PC-3 (cell line): Measurements from ENCODE around the gene SCUBE3. TPM values are rescaled to one million over a fixed set of nuclear protein-coding genes. Genes with fewer than 3 reads are reported as not detected.

Experiments used
- ATAC-seq: fragments of 200-7000 bp; cut with Tn5 transposase; 2 replicates; pipeline ENCODE4 v1.9.1; 2020; ENCODE audit warnings: mild to moderate bottlenecking, moderate library complexity
- BruUV-seq: library from RNA; stranded (reverse); fragments of 400-500 nt; replicated peaks from 2 replicates; lab custom pipeline; 2021; lab: Mats Ljungman, UMichigan
- CTCF ChIA-PET: fragments of 300-600 bp; sonication (Branson Sonifier 250); formaldehyde crosslinking; loops from one replicate; lab custom pipeline; 2022; ENCODE audit warnings: antibody characterized with exemption; lab: Charles Lee
- POLR2A ChIA-PET: fragments of 300-600 bp; sonication (Branson Sonifier 250); formaldehyde crosslinking; loops from one replicate; lab custom pipeline; 2022; ENCODE audit warnings: antibody characterized with exemption; ENCODE audit not compliant: unreplicated experiment; lab: Charles Lee
- DNase-seq: peaks from one replicate; pipeline ENCODE4 v3.0.0-alpha.2; 2015
- H2AFZ ChIP-seq: fragments of 300-600 bp; sonication (generic); 2 replicates; pipeline ENCODE4 v1.6.0; 2016; ENCODE audit warnings: antibody characterized with exemption, low read length
- H3F3A ChIP-seq: fragments of 300-600 bp; sonication (generic); one replicate; pipeline ENCODE4 v1.6.0; 2017; ENCODE audit warnings: antibody characterized with exemption, low read length, control low read depth, mild to moderate bottlenecking; ENCODE audit not compliant: unreplicated experiment
- H3K27ac ChIP-seq: fragments of 300-600 bp; sonication (generic); 2 replicates; pipeline ENCODE4 v1.5.1; 2016; ENCODE audit warnings: mild to moderate bottlenecking, low read length
- H3K27me3 ChIP-seq: fragments of 300-600 bp; sonication (generic); 2 replicates; pipeline ENCODE4 v1.6.1; 2016; ENCODE audit warnings: low read length, mixed read lengths
- H3K36me3 ChIP-seq: fragments of 300-600 bp; sonication (generic); 2 replicates; pipeline ENCODE4 v1.6.1; 2016; ENCODE audit warnings: low read depth, mixed run types, low read length, mixed read lengths
- H3K4me1 ChIP-seq: fragments of 300-600 bp; sonication (generic); 2 replicates; pipeline ENCODE4 v1.5.1; 2016; ENCODE audit warnings: low read length; ENCODE audit not compliant: insufficient read depth
- H3K4me2 ChIP-seq: fragments of 300-600 bp; sonication (generic); 2 replicates; pipeline ENCODE4 v1.6.0; 2016; ENCODE audit warnings: low read length
- H3K4me3 ChIP-seq: fragments of 300-600 bp; sonication (generic); 2 replicates; pipeline ENCODE4 v1.5.1; 2016; ENCODE audit warnings: mild to moderate bottlenecking, low read length, mixed read lengths
- H3K79me2 ChIP-seq: fragments of 300-600 bp; sonication (generic); 2 replicates; pipeline ENCODE4 v1.6.1; 2017; ENCODE audit warnings: low read length, mixed read lengths
- H3K9ac ChIP-seq: fragments of 300-600 bp; sonication (generic); 2 replicates; pipeline ENCODE4 v1.6.0; 2016; ENCODE audit warnings: mild to moderate bottlenecking, low read length
- H3K9me2 ChIP-seq: fragments of 300-600 bp; sonication (generic); replicated peaks from 2 replicates; pipeline ENCODE4 v1.6.1; 2016; ENCODE audit warnings: mixed run types, low read length, mixed read lengths
- H3K9me3 ChIP-seq: fragments of 300-600 bp; sonication (generic); 2 replicates; pipeline ENCODE4 v1.6.1; 2016; ENCODE audit warnings: low read length, mixed read lengths
- H4K20me1 ChIP-seq: fragments of 300-600 bp; sonication (generic); 2 replicates; pipeline ENCODE4 v1.6.1; 2016; ENCODE audit warnings: low read length, mixed read lengths
- CTCF ChIP-seq: fragments of 300-600 bp; sonication (generic); conservative IDR thresholded peaks from 2 replicates; pipeline ENCODE4 v1.5.1; 2017; ENCODE audit warnings: antibody characterized with exemption, low read depth, mild to moderate bottlenecking, low read length
- EZH2 ChIP-seq: fragments of 300-600 bp; sonication (generic); IDR thresholded peaks from one replicate; pipeline ENCODE4 v1.6.1; 2017; ENCODE audit warnings: antibody characterized with exemption, mild to moderate bottlenecking, low read length; ENCODE audit not compliant: unreplicated experiment
- EZH2phosphoT487 ChIP-seq: fragments of 300-600 bp; sonication (generic); IDR thresholded peaks from 2 replicates; pipeline ENCODE4 v1.6.1; 2018; ENCODE audit warnings: mild to moderate bottlenecking, antibody characterized with exemption, low read length, borderline replicate concordance
- intact Hi-C: fragments of 100-400 bp; cut with micrococcal nuclease; formaldehyde crosslinking; loops from 2 replicates; pipeline ENCODE4 v1.9.0; 2023
- total RNA-seq: library from RNA; depleted of rRNA; stranded (reverse); fragments of >200 nt; gene quantifications from 2 replicates; pipeline ENCODE4 v1.2.3, GENCODE V29; 2014

SCUBE3 gene
- total RNA-seq, 1 experiment from 2014 or later, result 1.5 TPM

GRCh38 chr6:35181308-35181932 is 32.3 kb upstream of the SCUBE3 start:
- peaks cover 69% of the 10 kb centered on the region for H3K4me1 ChIP-seq
- POLR2A ChIA-PET, result no interaction called here
- peak overlapping the region; percentile 15; the same call in 1 of the 2 replicates for H2AFZ ChIP-seq
- H3K27me3 ChIP-seq, result no peaks in the 10 kb centered on the region
- no peaks in the 10 kb centered on the region for H3K36me3 ChIP-seq
- H3K4me3 ChIP-seq, result no peak overlapping the region
- H3K4me2 ChIP-seq, result peak overlapping the region; percentile 59
- no peaks in the 10 kb centered on the region for H3K79me2 ChIP-seq
- H3K27ac ChIP-seq, result peak overlapping the region; percentile 65
- no peaks in the 10 kb centered on the region for H3F3A ChIP-seq
- DNase-seq (peak; percentile 61), ATAC-seq (no peak)
- no peaks in the 10 kb centered on the region for H3K9me3 ChIP-seq
- intact Hi-C loops, result no loop called here
- TF ChIP-seq EZH2 (no peak), CTCF (no peak), EZH2phosphoT487 (no peak)
- H3K9me2 ChIP-seq, result no peaks in the 10 kb centered on the region
- CTCF ChIA-PET, result no interaction called here
- BruUV-seq, result no TSS peak
- H3K9ac ChIP-seq, result 0 out of 2 replicates have a peak overlapping the region, but pooled peaks have one; percentile 29
- no peaks in the 10 kb centered on the region for H4K20me1 ChIP-seq

GRCh38 chr6:35181933-35182612 is 31.7 kb upstream of the SCUBE3 start:
- peak overlapping the region; percentile 65 for H3K27ac ChIP-seq
- ChIA-PET CTCF (no interaction called here), POLR2A (no interaction called here)

More at GRCh38 chr6:35181933-35182612, 31.7 kb upstream of the SCUBE3 start:
- no TSS peak for BruUV-seq
- ATAC-seq, result peak; percentile 19
- H3K27me3 ChIP-seq, result no peaks in the 10 kb centered on the region
- H3K4me3 ChIP-seq, result no peak overlapping the region
- no peaks in the 10 kb centered on the region for H3K79me2 ChIP-seq
- H3F3A ChIP-seq, result no peaks in the 10 kb centered on the region
- no peaks in the 10 kb centered on the region for H3K36me3 ChIP-seq
- intact Hi-C loops, result no loop called here
- peak overlapping the region; percentile 59 for H3K4me2 ChIP-seq
- H3K9ac ChIP-seq, result 0 out of 2 replicates have a peak overlapping the region, but pooled peaks have one; percentile 29
- H3K9me3 ChIP-seq, result no peaks in the 10 kb centered on the region
- H2AFZ ChIP-seq, result no peak overlapping the region
- H3K4me1 ChIP-seq, result peaks cover 67% of the 10 kb centered on the region
- peak; percentile 67 for DNase-seq
- TF ChIP-seq EZH2phosphoT487, result no peak
- TF ChIP-seq EZH2, result no peak
- no peak for TF ChIP-seq CTCF
- no peaks in the 10 kb centered on the region for H3K9me2 ChIP-seq
- no peaks in the 10 kb centered on the region for H4K20me1 ChIP-seq
